K562 (cell line): Measurements from ENCODE around the gene TAMALIN. TPM values are rescaled to one million over a fixed set of nuclear protein-coding genes. Genes with fewer than 3 reads are reported as not detected.

Experiments used
- BCOR ChIP-seq: fragments of 450-650 bp; IDR thresholded peaks from 2 replicates; pipeline ENCODE4 v1.6.1; 2016
- CEBPZ ChIP-seq: fragments of 150-350 bp; IDR thresholded peaks from 2 replicates; pipeline ENCODE4 v1.6.1; 2014; ENCODE audit warnings: low read depth, mild to moderate bottlenecking, low read length, borderline replicate concordance
- CTCF ChIP-seq, 3 experiments: IDR thresholded peaks in 2 of 3; conservative IDR thresholded peaks in 1 of 3; 2 replicates each; pipeline ENCODE4 v1.5.1; 2011 to 2012; ENCODE audit warnings: low read length in 3 of 3, mild to moderate bottlenecking in 3 of 3, control low read depth in 2 of 3, improper control_type of control experiment in 1 of 3, inconsistent platforms in 1 of 3, low read depth in 1 of 3, mixed read lengths in 1 of 3, moderate library complexity in 1 of 3; ENCODE audit not compliant: insufficient read depth in 2 of 3
- FOSL1 ChIP-seq: fragments of 200-800 bp; sonication (Bioruptor generic); conservative IDR thresholded peaks from 2 replicates; pipeline ENCODE4 v1.6.1; 2016; ENCODE audit warnings: missing genetic modification characterization, missing compliant biosample characterization
- FOXO4 ChIP-seq: fragments of 450-650 bp; formaldehyde crosslinking; IDR thresholded peaks from 2 replicates; pipeline ENCODE4 v1.4.0; 2020; ENCODE audit warnings: mild to moderate bottlenecking, moderate library complexity
- GATA2 ChIP-seq: sonication (generic); formaldehyde crosslinking; IDR thresholded peaks from 2 replicates; pipeline ENCODE4 v1.4.0; 2020; ENCODE audit warnings: mild to moderate bottlenecking, missing genetic modification reagents
- KLF10 ChIP-seq: fragments of 250-450 bp; sonication (Bioruptor Pico); IDR thresholded peaks from 2 replicates; pipeline ENCODE4 v1.6.1; 2021; ENCODE audit warnings: matching md5 sums
- L3MBTL2 ChIP-seq: fragments of 450-650 bp; IDR thresholded peaks from 2 replicates; pipeline ENCODE4 v1.6.1; 2016; ENCODE audit warnings: mild to moderate bottlenecking, moderate library complexity
- MYC ChIP-seq, 2 experiments: fragments of 250-450 bp in 1 of 2; sonication (Bioruptor Pico) in 1 of 2; IDR thresholded peaks; 2 replicates each; pipeline versions ENCODE4 v1.5.1 to v1.6.1; 2012 to 2021; ENCODE audit warnings: low read depth in 2 of 2, borderline replicate concordance in 1 of 2, improper control_type of control experiment in 1 of 2, low read length in 1 of 2, mild to moderate bottlenecking in 1 of 2, moderate library complexity in 1 of 2
- NFE2 ChIP-seq: IDR thresholded peaks from 2 replicates; pipeline ENCODE4 v1.6.1; 2014; ENCODE audit warnings: antibody characterized with exemption, low read depth
- PHB2 ChIP-seq: fragments of 450-650 bp; IDR thresholded peaks from 2 replicates; pipeline ENCODE4 v1.6.1; 2017; ENCODE audit warnings: low read depth
- U2AF1 ChIP-seq: fragments of 200-400 bp; formaldehyde crosslinking; optimal IDR thresholded peaks from 2 replicates; pipeline ENCODE3; 2017; ENCODE audit warnings: mild to moderate bottlenecking, low read depth, low read length, moderate library complexity
- USF2 ChIP-seq: sonication (generic); formaldehyde crosslinking; IDR thresholded peaks from 2 replicates; pipeline ENCODE4 v1.5.0; 2020; ENCODE audit warnings: missing genetic modification reagents
- ZFP36 ChIP-seq: fragments of 150-350 bp; IDR thresholded peaks from 2 replicates; pipeline ENCODE4 v1.6.1; 2018; ENCODE audit warnings: low read length, low read depth; ENCODE audit not compliant: partially characterized antibody
- ZHX1 ChIP-seq: fragments of 150-350 bp; conservative IDR thresholded peaks from 2 replicates; pipeline ENCODE4 v1.6.1; 2014; ENCODE audit warnings: low read length
- ZNF583 ChIP-seq: fragments of 250-450 bp; sonication (Bioruptor Pico); IDR thresholded peaks from 2 replicates; pipeline ENCODE4 v1.4.0; 2020
- ZNF717 ChIP-seq: fragments of 250-450 bp; sonication (Bioruptor Pico); IDR thresholded peaks from 2 replicates; pipeline ENCODE4 v1.5.0; 2021
- ZNF830 ChIP-seq: fragments of 250-450 bp; sonication (Bioruptor Pico); IDR thresholded peaks from 2 replicates; pipeline ENCODE4 v1.5.0; 2021; ENCODE audit warnings: mild to moderate bottlenecking
- polyA plus RNA-seq, 8 experiments: library from polyadenylated mRNA; depleted of rRNA in 4 of 8; stranded (reverse) in 5 of 8; unstranded in 3 of 8; fragments of >200 nt; fragmentation: Nextera tagmentation in 2 of 8; fragmentation: Illumina TruSeq in 1 of 8; extraction: Ambion mirVana in 2 of 8; extraction: Trizol in 1 of 8; gene quantifications; 2 replicates each; pipeline versions ENCODE4 v1.2.1 to v1.2.3, GENCODE V29; 2011 to 2014; ENCODE audit warnings: inconsistent platforms in 1 of 8, missing spikeins in 1 of 8
- total RNA-seq, 7 experiments: library from RNA; depleted of rRNA in 6 of 7; stranded (reverse); fragments of >200 nt in 6 of 7; fragmentation: Illumina TruSeq in 2 of 7; extraction: Trizol in 2 of 7; gene quantifications; 2 replicates each; pipeline versions ENCODE4 v1.2.1 to v1.2.3, GENCODE V29; 2011 to 2021; ENCODE audit warnings: low replicate concordance in 1 of 7

Gene TAMALIN
- total and polyA plus RNA-seq, 9 of the 15 experiments (the other 6 are each of a cell fraction or from before 2014, with no cell fraction given) = 0.74 to 2.2 (median 1.5) TPM; not detected in 2

GRCh38 chr12:51972849-51973273 lies 33.9 kb upstream of the TAMALIN start (continued):
- TF ChIP-seq CTCF (IDR thresholded peaks at IDR 0.05 in 2 of 3, conservative IDR thresholded peaks at IDR 0.05 in 1 of 3; ENCODE audit: insufficient read depth in 2 of 3, low read depth in 1 of 3, low read length in 3 of 3) (no peak), KLF10 (no peak), U2AF1 (peak; percentile 13), L3MBTL2 (peak; percentile 71), FOXO4 (CRISPR knock-in tag) (no peak), NFE2 (peak; percentile 43; the same call in 1 of the 2 replicates), ZHX1 (no peak), ZNF830 (CRISPR knock-in tag) (no peak), BCOR (peak; percentile 91; the same call in 1 of the 2 replicates), CEBPZ (no peak), GATA2 (CRISPR knock-in tag) (peak; percentile 75), FOSL1 (tag) (peak; percentile 89), ZNF583 (CRISPR knock-in tag) (0 out of 2 replicates have a peak, but pooled peaks have one; percentile 33), USF2 (CRISPR knock-in tag) (peak; percentile 16; the same call in 1 of the 2 replicates), MYC (IDR thresholded peaks at IDR 0.05; ENCODE audit: low read depth, low read length) (peak; percentile 79), MYC (CRISPR knock-in tag; IDR thresholded peaks at IDR 0.05; ENCODE audit: borderline replicate concordance, low read depth) (no peak), PHB2 (peak; percentile 78), ZNF717 (no peak), ZFP36 (no peak)
